SK-N-SH (cell line): ENCODE data around the gene TRPV3. TPM values are rescaled to one million over a fixed set of nuclear protein-coding genes. Genes with fewer than 3 reads are reported as not detected.

ENCODE experiments used
- CTCF ChIA-PET: fragments of 300-600, 350-600 bp; formaldehyde crosslinking; extraction: SDS; loops from one replicate; lab custom pipeline; 2021; lab: Yijun Ruan, JAX
- POLR2A ChIA-PET: fragments of 350-600 bp; sonication (Branson Sonifier 250); formaldehyde crosslinking; extraction: SDS; loops from one replicate; lab custom pipeline; 2020; ENCODE audit warnings: antibody characterized with exemption, inconsistent platforms; lab: Yijun Ruan, JAX
- DNase-seq: peaks from one replicate; pipeline ENCODE4 v3.0.0; 2012
- H2AFZ ChIP-seq: fragments of 200-600 bp; sonication (generic); 2 replicates; pipeline ENCODE4 v1.8.1; 2016; ENCODE audit warnings: antibody characterized with exemption, mild to moderate bottlenecking, low read depth
- H3F3A ChIP-seq: fragments of 200-600 bp; sonication (generic); replicated peaks from 2 replicates; pipeline ENCODE3; 2016; ENCODE audit warnings: antibody characterized with exemption, mild to moderate bottlenecking; ENCODE audit not compliant: insufficient read depth
- H3K27ac ChIP-seq, 2 experiments: fragments of 200-500 bp in 1 of 2; fragments of 200-600 bp in 1 of 2; sonication (Bioruptor generic) in 1 of 2; sonication (generic), shearing (Covaris generic) in 1 of 2; 2 replicates each; pipeline versions ENCODE4 v1.5.1 to v1.6.1; 2014 to 2016; ENCODE audit warnings: low read depth in 2 of 2, inconsistent platforms in 1 of 2, low read length in 1 of 2, mild to moderate bottlenecking in 1 of 2, mixed read lengths in 1 of 2
- H3K27me3 ChIP-seq: fragments of 200-600 bp; sonication (generic), shearing (Covaris generic); 2 replicates; pipeline ENCODE4 v1.6.1; 2016; ENCODE audit warnings: mixed run types; ENCODE audit not compliant: insufficient read depth
- H3K36me3 ChIP-seq, 2 experiments: fragments of 200-500 bp in 1 of 2; fragments of 200-600 bp in 1 of 2; sonication (Bioruptor generic) in 1 of 2; sonication (generic) in 1 of 2; replicated peaks in 1 of 2; 2 replicates each; pipeline versions ENCODE3 to v1.5.1; 2014 to 2016; ENCODE audit warnings: low read length in 1 of 2, mild to moderate bottlenecking in 1 of 2; ENCODE audit not compliant: insufficient read depth in 2 of 2, control insufficient read depth in 1 of 2
- H3K4me1 ChIP-seq, 2 experiments: fragments of 200-500 bp in 1 of 2; fragments of 200-600 bp in 1 of 2; sonication (Bioruptor generic) in 1 of 2; sonication (generic), shearing (Covaris generic) in 1 of 2; 2 replicates each; pipeline versions ENCODE4 v1.5.1 to v1.6.1; 2014 to 2016; ENCODE audit warnings: low read depth in 1 of 2, low read length in 1 of 2, mixed run types in 1 of 2; ENCODE audit not compliant: insufficient read depth in 2 of 2, control insufficient read depth in 1 of 2
- H3K4me2 ChIP-seq: fragments of 200-600 bp; sonication (generic), shearing (Covaris generic); 2 replicates; pipeline ENCODE4 v1.6.1; 2017; ENCODE audit warnings: mixed run types
- H3K4me3 ChIP-seq, 2 experiments: fragments of 200-500 bp in 1 of 2; fragments of 200-600 bp in 1 of 2; sonication (Bioruptor generic) in 1 of 2; sonication (generic), shearing (Covaris generic) in 1 of 2; 2 replicates each; pipeline versions ENCODE4 v1.5.1 to v1.8.1; 2014 to 2016; ENCODE audit warnings: low read depth in 2 of 2, inconsistent platforms in 1 of 2, low read length in 1 of 2, mild to moderate bottlenecking in 1 of 2, mixed read lengths in 1 of 2, moderate library complexity in 1 of 2
- H3K79me2 ChIP-seq: fragments of 200-600 bp; sonication (generic); 2 replicates; pipeline ENCODE4 v1.8.1; 2017; ENCODE audit warnings: mild to moderate bottlenecking; ENCODE audit not compliant: insufficient read depth
- H3K9ac ChIP-seq: fragments of 200-600 bp; sonication (generic); 2 replicates; pipeline ENCODE4 v1.6.1; 2017; ENCODE audit warnings: mixed run types
- H3K9me2 ChIP-seq: fragments of 200-600 bp; sonication (generic); 2 replicates; pipeline ENCODE4 v1.6.1; 2017; ENCODE audit warnings: mixed run types
- H3K9me3 ChIP-seq: fragments of 200-600 bp; sonication (generic); 2 replicates; pipeline ENCODE4 v1.6.1; 2017; ENCODE audit warnings: mixed run types, mild to moderate bottlenecking, moderate library complexity
- H4K20me1 ChIP-seq: fragments of 200-600 bp; sonication (generic); 2 replicates; pipeline ENCODE4 v1.6.1; 2017; ENCODE audit warnings: mild to moderate bottlenecking, mixed run types; ENCODE audit not compliant: insufficient read depth
- CHD2 ChIP-seq: fragments of 150-350 bp; IDR thresholded peaks from 2 replicates; pipeline ENCODE4 v1.6.1; 2018; ENCODE audit warnings: low read length; ENCODE audit not compliant: partially characterized antibody
- EP300 ChIP-seq, 2 experiments: IDR thresholded peaks; 2 replicates each; pipeline versions ENCODE4 v1.4.0 to v1.6.1; 2012; ENCODE audit warnings: borderline replicate concordance in 1 of 2, low read depth in 1 of 2, low read length in 1 of 2
- EZH2phosphoT487 ChIP-seq: fragments of 200-600 bp; sonication (generic); IDR thresholded peaks from 2 replicates; pipeline ENCODE4 v1.6.1; 2017; ENCODE audit warnings: low read depth, mixed run types, mild to moderate bottlenecking, antibody characterized with exemption, moderate library complexity, borderline replicate concordance
- FOSL2 ChIP-seq: IDR thresholded peaks from 2 replicates; pipeline ENCODE4 v1.4.0; 2012; ENCODE audit warnings: low read depth, mild to moderate bottlenecking, moderate library complexity, borderline replicate concordance
- FOXJ3 ChIP-seq: sonication (generic); formaldehyde crosslinking; IDR thresholded peaks from 2 replicates; pipeline ENCODE4 v1.5.1; 2020; ENCODE audit warnings: mild to moderate bottlenecking, missing genetic modification reagents
- FOXM1 ChIP-seq: IDR thresholded peaks from 2 replicates; pipeline ENCODE4 v1.4.0; 2012; ENCODE audit warnings: low read depth, mild to moderate bottlenecking
- GABPA ChIP-seq: IDR thresholded peaks from 2 replicates; pipeline ENCODE4 v1.4.0; 2012; ENCODE audit warnings: low read depth, mild to moderate bottlenecking
- GATA2 ChIP-seq: sonication (generic); formaldehyde crosslinking; IDR thresholded peaks from 2 replicates; pipeline ENCODE4 v1.5.0; 2020; ENCODE audit warnings: mild to moderate bottlenecking, missing genetic modification reagents
- JUND ChIP-seq: IDR thresholded peaks from 2 replicates; pipeline ENCODE4 v1.4.0; 2012
- MEF2A ChIP-seq: IDR thresholded peaks from 2 replicates; pipeline ENCODE4 v1.4.0; 2012; ENCODE audit warnings: low read depth, borderline replicate concordance
- MXI1 ChIP-seq: IDR thresholded peaks from 2 replicates; pipeline ENCODE4 v1.6.1; 2012; ENCODE audit warnings: mild to moderate bottlenecking, low read depth, low read length, improper control_type of control experiment
- NRF1 ChIP-seq: IDR thresholded peaks from 2 replicates; pipeline ENCODE4 v1.6.1; 2012; ENCODE audit warnings: low read depth, mild to moderate bottlenecking, low read length
- PBX3 ChIP-seq: IDR thresholded peaks from 2 replicates; pipeline ENCODE4; 2012
- POLR2AphosphoS5 ChIP-seq: IDR thresholded peaks from 2 replicates; pipeline ENCODE4 v1.6.1; 2012; ENCODE audit warnings: low read depth, low read length
- RAD21 ChIP-seq: IDR thresholded peaks from 2 replicates; pipeline ENCODE4 v1.6.1; 2012; ENCODE audit warnings: mild to moderate bottlenecking, low read length
- RCOR1 ChIP-seq: fragments of 150-350 bp; IDR thresholded peaks from 2 replicates; pipeline ENCODE4 v1.6.1; 2017; ENCODE audit warnings: antibody characterized with exemption, low read length
- RFX5 ChIP-seq: IDR thresholded peaks from 2 replicates; pipeline ENCODE4 v1.6.1; 2012; ENCODE audit warnings: mild to moderate bottlenecking, improper control_type of control experiment, low read length
- SMC3 ChIP-seq: IDR thresholded peaks from 2 replicates; pipeline ENCODE4 v1.6.1; 2012; ENCODE audit warnings: low read depth, low read length, improper control_type of control experiment
- TAF1 ChIP-seq: IDR thresholded peaks from 2 replicates; pipeline ENCODE4 v1.6.1; 2012; ENCODE audit warnings: low read depth, mild to moderate bottlenecking, low read length, moderate library complexity, borderline replicate concordance
- TCF12 ChIP-seq: IDR thresholded peaks from 2 replicates; pipeline ENCODE4 v1.4.0; 2012
- TEAD4 ChIP-seq: IDR thresholded peaks from 2 replicates; pipeline ENCODE4 v1.4.0; 2012; ENCODE audit warnings: mild to moderate bottlenecking, borderline replicate concordance; ENCODE audit not compliant: insufficient read depth
- USF1 ChIP-seq: IDR thresholded peaks from 2 replicates; pipeline ENCODE4 v1.4.0; 2012; ENCODE audit warnings: low read depth, borderline replicate concordance
- WGBS: methylation state at CpG from one replicate; pipeline ENCODE4 v1.1.6; 2017; ENCODE audit warnings: low lambda C conversion rate; 5-methylcytosine and 5-hydroxymethylcytosine counted together
- polyA plus RNA-seq, 3 experiments: library from polyadenylated mRNA; depleted of rRNA; stranded (reverse); fragments of >200 nt; gene quantifications; 2 replicates each; pipeline ENCODE4 v1.2.3, GENCODE V29; 2012
- TF ChIP-seq, protein P1 (sequence below): IDR thresholded peaks from 2 replicates; pipeline ENCODE4 v1.4.0; 2012; ENCODE audit warnings: low read depth
- TF ChIP-seq, protein P2 (sequence below): fragments of 200-600 bp; sonication (generic); IDR thresholded peaks from 2 replicates; pipeline ENCODE4 v1.6.1; 2017; ENCODE audit warnings: antibody characterized with exemption, mild to moderate bottlenecking, moderate library complexity

Gene TRPV3
- polyA plus RNA-seq, 1 of the 3 experiments (the other 2 are of a cell fraction), result 0.28 TPM

GRCh38 chr17:3507869-3508268, 49.7 kb downstream of the TRPV3 start (continued):
- TF ChIP-seq, protein P1, sequence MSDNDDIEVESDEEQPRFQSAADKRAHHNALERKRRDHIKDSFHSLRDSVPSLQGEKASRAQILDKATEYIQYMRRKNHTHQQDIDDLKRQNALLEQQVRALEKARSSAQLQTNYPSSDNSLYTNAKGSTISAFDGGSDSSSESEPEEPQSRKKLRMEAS, result no peak
- no peak for TF ChIP-seq TEAD4
- no peak for TF ChIP-seq GATA2
- TF ChIP-seq MXI1, result no peak
- TF ChIP-seq MEF2A, result no peak
- no peak for TF ChIP-seq FOSL2
- no peak for TF ChIP-seq RAD21
- no peak for TF ChIP-seq CHD2
- no peak for TF ChIP-seq SMC3

- Histone ChIP-seq H3K27ac (no peak overlapping the region), H4K20me1 (no peaks in the 10 kb centered on the region), H3K4me1 (no peaks in the 10 kb centered on the region), H3K9me2 (no peaks in the 10 kb centered on the region), H3K79me2 (no peaks in the 10 kb centered on the region), H3K27me3 (peaks cover 17% of the 10 kb centered on the region), H3F3A (no peaks in the 10 kb centered on the region), H2AFZ (no peak overlapping the region), H3K4me3 (no peak overlapping the region), H3K36me3 (no peaks in the 10 kb centered on the region), H3K9ac (no peak overlapping the region), H3K9me3 (no peaks in the 10 kb centered on the region), H3K4me2 (no peak overlapping the region)
- DNase-seq, result no peak
- TF ChIP-seq JUND, result no peak
- TF ChIP-seq, protein P2, sequence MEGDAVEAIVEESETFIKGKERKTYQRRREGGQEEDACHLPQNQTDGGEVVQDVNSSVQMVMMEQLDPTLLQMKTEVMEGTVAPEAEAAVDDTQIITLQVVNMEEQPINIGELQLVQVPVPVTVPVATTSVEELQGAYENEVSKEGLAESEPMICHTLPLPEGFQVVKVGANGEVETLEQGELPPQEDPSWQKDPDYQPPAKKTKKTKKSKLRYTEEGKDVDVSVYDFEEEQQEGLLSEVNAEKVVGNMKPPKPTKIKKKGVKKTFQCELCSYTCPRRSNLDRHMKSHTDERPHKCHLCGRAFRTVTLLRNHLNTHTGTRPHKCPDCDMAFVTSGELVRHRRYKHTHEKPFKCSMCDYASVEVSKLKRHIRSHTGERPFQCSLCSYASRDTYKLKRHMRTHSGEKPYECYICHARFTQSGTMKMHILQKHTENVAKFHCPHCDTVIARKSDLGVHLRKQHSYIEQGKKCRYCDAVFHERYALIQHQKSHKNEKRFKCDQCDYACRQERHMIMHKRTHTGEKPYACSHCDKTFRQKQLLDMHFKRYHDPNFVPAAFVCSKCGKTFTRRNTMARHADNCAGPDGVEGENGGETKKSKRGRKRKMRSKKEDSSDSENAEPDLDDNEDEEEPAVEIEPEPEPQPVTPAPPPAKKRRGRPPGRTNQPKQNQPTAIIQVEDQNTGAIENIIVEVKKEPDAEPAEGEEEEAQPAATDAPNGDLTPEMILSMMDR, result no peak
- WGBS, result 2% methylated on average over 1 of the region's 1 CpG
- ChIA-PET CTCF (no interaction called here), POLR2A (no interaction called here)
Observed at GRCh38 chr17:3507071-3507470, 50.5 kb downstream of the TRPV3 start.

DNA sequence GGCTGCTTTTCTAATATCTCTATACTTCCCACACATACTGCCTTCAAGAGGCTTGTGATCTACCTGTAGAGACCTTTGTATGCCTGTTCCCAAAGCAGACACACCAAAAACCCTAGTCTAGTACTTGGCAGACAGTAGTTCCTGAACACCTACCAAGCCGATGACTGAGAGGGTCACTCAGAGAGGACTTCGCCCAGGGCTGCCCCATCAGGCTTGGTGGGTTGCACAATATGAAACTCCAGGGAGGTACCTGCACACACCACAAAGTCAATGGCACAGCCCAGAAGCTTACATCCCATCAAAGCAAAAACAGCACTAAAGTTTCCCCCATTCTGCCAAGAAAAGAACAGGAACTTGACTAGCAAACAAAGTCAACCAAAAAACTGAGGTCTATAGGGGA, 51.6 kb downstream of the TRPV3 start:
- Histone ChIP-seq H3K9me2 (no peaks in the 10 kb centered on the region), H3K4me2 (no peak overlapping the region), H4K20me1 (no peaks in the 10 kb centered on the region), H3K9me3 (no peaks in the 10 kb centered on the region), H3K4me1 (no peaks in the 10 kb centered on the region), H3K4me3 (no peak overlapping the region), H3K79me2 (no peaks in the 10 kb centered on the region), H3K9ac (no peak overlapping the region), H3K36me3 (no peaks in the 10 kb centered on the region), H3F3A (no peaks in the 10 kb centered on the region), H2AFZ (no peak overlapping the region), H3K27me3 (peaks cover 17% of the 10 kb centered on the region), H3K27ac (no peak overlapping the region)
- 0% methylated on average over 2 of the region's 2 CpGs for WGBS
- ChIA-PET CTCF (no interaction called here), POLR2A (no interaction called here)
- no peak for DNase-seq
- TF ChIP-seq NRF1 (no peak), TAF1 (no peak), EP300 (IDR thresholded peaks at IDR 0.05; ENCODE audit: borderline replicate concordance in 1 of 2, low read depth in 1 of 2, low read length in 1 of 2) (no peak), JUND (no peak), MXI1 (no peak), FOXJ3 (CRISPR knock-in tag) (no peak), EZH2phosphoT487 (no peak), GABPA (no peak), POLR2AphosphoS5 (no peak), TCF12 (no peak), FOXM1 (no peak), PBX3 (no peak), RFX5 (no peak), USF1 (no peak), RCOR1 (no peak), TEAD4 (no peak)
- TF ChIP-seq, protein P2, result no peak
